ENCODE data around the gene MED22.

The MED22 gene

DNA sequence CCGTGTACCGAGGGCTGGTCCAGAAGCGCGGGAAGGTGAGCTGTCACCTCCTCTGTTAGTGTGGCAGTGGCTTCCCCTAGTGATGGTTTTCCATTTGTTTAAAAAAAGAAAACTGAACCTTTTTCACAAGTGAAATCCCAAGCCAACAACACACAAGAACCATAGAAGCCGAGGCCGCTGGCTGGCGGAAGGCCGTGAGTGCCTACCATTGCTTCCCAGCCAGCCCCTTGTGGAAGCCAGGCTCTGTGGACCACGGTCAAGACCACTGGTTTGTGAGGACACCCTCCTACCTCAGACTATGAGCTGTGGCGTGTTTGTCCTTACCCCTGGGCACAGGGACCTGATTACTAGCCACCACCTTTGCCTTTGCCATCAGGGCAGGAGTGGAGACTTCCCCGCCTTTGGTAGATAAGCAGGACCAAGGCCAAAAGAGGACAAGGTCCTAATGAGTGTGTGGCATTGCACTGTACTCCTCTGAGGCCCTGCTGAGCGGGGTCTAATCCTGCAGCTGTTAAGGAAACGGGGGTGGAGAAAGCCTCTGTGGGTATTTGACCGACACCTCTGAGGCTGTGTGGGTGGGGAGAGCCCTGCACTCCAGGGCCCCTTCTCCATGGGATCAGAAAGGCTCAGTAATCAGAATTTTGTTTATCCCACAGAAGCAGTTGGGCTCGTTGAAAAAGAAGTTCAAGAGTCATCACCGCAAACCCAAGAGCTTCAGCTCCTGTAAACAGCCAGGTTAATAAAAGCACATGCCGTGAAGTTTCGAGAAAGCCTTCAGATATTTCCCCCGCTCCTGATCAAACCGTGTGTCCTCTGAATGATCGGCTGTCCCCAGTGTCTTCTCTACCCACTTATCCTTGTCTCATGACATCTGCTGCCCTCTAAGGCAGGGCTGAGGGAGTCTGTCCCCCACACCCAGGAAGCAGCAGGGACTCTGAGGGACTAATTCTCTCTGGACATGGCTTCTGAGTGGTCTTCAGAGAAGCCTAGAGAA lies 12.8 kb upstream of the MED22 start:
- TF ChIP-seq, protein P1, sequence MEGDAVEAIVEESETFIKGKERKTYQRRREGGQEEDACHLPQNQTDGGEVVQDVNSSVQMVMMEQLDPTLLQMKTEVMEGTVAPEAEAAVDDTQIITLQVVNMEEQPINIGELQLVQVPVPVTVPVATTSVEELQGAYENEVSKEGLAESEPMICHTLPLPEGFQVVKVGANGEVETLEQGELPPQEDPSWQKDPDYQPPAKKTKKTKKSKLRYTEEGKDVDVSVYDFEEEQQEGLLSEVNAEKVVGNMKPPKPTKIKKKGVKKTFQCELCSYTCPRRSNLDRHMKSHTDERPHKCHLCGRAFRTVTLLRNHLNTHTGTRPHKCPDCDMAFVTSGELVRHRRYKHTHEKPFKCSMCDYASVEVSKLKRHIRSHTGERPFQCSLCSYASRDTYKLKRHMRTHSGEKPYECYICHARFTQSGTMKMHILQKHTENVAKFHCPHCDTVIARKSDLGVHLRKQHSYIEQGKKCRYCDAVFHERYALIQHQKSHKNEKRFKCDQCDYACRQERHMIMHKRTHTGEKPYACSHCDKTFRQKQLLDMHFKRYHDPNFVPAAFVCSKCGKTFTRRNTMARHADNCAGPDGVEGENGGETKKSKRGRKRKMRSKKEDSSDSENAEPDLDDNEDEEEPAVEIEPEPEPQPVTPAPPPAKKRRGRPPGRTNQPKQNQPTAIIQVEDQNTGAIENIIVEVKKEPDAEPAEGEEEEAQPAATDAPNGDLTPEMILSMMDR (IDR thresholded peaks at IDR 0.05; ENCODE audit: insufficient read depth, missing control alignments), result no peak
- FAIRE-seq, result no peak
- DNase-seq (ENCODE audit: insufficient read length, low spot score), result no peak

DNA sequence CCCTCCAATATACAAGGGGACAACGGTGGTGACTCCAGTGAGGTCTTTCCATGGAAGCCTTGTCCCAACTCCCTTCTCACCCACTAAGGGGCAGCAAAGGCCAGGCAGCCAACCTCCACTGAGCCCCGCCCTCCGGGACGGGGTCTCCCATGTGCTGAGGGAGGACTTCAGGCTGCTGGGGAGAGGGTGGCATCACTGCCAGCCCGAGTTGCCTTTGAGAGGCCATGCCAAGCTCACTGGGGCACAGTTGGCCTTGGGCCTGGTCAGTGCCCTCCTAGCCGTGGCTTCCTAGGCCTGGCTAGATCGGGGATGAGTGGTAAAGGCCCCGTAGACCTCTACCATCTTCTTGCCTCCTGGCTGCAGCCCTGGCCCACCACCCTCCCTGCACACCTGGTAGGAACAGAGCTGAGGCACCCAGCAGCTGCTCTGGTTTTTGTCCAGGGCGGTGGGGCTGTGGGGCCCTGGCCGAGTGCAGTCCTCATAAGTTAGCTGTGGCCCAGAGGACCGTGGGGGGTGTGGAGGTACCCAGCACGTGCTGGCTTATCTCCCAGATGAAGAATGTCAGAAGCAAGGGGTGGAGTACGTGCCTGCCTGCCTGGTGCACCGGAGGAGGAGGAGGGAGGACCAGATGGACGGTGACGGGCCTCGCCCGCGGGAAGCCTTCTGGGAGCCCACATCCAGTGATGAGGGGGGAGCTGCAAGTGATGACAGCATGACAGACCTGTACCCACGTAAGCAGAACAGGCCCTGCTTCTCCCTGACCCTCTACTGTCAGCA lies 11.7 kb upstream of the MED22 start:
- DNase-seq (ENCODE audit: insufficient read length, low spot score) (no peak), FAIRE-seq (no peak)
- TF ChIP-seq, protein P1 (IDR thresholded peaks at IDR 0.05; ENCODE audit: insufficient read depth, missing control alignments), result peak; percentile 23

DNA sequence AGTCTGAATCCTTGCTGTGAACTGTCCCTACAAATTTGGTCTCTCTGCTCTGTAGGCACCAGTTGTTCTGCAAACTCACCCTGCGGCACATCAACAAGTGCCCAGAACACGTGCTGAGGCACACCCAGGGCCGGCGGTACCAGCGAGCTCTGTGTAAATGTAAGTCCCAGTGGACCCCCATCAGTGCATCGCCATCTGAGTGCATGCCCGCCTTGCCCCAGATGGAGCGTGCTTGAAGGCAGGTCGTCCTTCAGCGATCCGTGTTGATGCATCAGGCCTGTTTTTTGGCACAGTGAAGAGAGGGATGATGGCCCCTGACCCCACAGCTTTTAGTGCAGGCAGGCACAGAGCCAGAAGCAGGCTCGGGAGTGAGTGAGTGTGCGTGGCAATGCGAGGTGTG lies 9.7 kb upstream of the MED22 start:
- TF ChIP-seq, protein P1 (IDR thresholded peaks at IDR 0.05; ENCODE audit: insufficient read depth, missing control alignments), result no peak
- FAIRE-seq, result no peak
- no peak for DNase-seq (ENCODE audit: insufficient read length, low spot score)

DNA sequence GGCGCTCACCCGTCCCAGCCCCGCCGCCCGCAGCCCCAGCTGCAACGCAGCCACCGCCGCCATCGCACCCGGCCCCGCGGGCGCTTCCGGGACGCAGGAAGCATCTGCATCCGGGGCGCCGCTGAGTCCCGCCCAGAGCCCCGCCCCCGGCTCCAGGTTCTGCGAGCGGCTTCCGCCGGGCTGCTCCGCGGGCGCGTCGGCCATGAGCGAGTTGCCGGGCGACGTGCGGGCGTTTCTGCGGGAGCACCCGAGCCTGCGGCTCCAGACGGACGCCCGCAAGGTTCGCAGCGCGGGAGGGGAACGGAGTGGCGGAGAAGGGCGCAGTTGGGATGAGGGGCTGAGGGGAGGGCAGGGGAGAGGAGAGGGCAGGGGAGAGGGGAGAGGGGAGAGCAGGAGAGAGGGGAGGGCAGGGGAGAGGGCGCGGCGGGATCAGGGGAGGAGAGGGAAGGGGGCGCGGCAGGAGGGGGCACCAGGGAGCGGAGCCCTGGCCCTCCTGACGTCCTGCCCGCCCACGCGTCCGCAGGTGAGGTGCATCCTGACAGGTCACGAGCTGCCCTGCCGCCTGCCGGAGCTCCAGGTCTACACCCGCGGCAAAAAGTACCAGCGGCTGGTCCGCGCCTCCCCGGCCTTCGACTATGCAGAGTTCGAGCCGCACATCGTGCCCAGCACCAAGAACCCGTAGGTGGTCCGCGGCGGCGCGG lies 8.6 kb upstream of the MED22 start, which contains the start of the genes SURF1 and SURF2:
TSS of gene SURF1 (minus strand) at position 97 of the 701 bp plus-strand sequence. CDS start at position 63, 34 bp downstream.
TSS of gene SURF2 (plus strand) at position 160 of the 701 bp plus-strand sequence. CDS start at position 203, 43 bp downstream.
- TF ChIP-seq, protein P1 (IDR thresholded peaks at IDR 0.05; ENCODE audit: insufficient read depth, missing control alignments), result no peak
- peak; percentile 82 for DNase-seq (ENCODE audit: insufficient read length, low spot score)
- no peak for FAIRE-seq

DNA sequence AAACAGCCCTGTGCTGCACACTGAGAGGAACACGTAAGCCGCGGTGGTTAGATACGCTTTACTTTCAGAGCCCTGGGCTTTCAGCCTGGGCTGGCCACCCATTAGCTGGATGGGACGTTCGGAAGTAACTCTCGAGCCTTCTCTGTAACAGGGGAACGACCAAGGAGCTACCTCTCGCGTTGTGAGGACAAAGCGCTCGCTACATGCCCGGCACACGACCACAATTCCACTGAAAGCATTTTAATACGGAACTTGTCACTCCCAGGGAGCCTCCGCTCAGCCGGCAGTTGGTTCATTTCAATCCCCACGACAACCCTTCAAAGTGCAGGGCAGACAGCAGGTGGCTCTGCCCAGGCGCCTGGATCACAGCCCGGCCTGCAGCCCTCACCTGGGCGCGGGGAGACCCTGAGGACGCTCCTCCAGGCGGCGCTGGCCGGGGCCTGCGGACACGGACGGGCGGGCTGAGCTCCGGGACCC lies 8.0 kb upstream of the MED22 start:
- TF ChIP-seq, protein P1 (IDR thresholded peaks at IDR 0.05; ENCODE audit: insufficient read depth, missing control alignments), result no peak
- DNase-seq (ENCODE audit: insufficient read length, low spot score) (no peak), FAIRE-seq (no peak)

DNA sequence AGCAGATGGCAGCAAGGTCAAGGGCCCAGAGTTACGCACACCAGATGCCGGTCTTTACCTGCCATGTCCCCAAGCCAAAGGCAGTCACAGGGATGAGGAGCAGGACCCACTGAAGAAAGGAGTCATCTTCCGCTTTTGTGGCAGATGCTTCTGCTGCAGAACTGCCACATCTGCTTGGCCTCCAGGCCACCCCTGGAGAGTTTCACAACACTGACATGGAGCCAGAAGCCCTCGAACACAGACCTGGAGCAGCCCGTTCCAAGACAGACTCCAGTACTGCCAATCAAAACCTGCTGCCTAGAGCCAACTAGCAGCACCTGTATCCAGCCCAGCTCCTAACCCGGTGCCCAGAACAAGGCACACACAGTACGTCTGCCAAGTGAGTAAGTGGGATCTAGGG lies 6.8 kb upstream of the MED22 start:
- FAIRE-seq (no peak), DNase-seq (ENCODE audit: insufficient read length, low spot score) (no peak)
- TF ChIP-seq, protein P1 (IDR thresholded peaks at IDR 0.05; ENCODE audit: insufficient read depth, missing control alignments), result no peak
